Fibroblast of lung (primary cell): ENCODE results near the gene POTEG.
"Not testable (repeated sequence)": the region's sequence is repeated elsewhere in the genome, so short reads cannot be mapped to it uniquely, and the experiment has no call there.

Experiments used
- CTCF ChIP-seq, 2 donors: IDR thresholded peaks in 1 of 2; conservative IDR thresholded peaks in 1 of 2; 1 replicate in 1 of 2; 2 replicates in 1 of 2; pipeline ENCODE4 v1.5.1; 2011 to 2012; ENCODE audit warnings: low read length in 2 of 2, control low read depth in 1 of 2, inconsistent platforms in 1 of 2, low read depth in 1 of 2, mild to moderate bottlenecking in 1 of 2
- EZH2 ChIP-seq: IDR thresholded peaks from 2 replicates; pipeline ENCODE4 v1.5.1; 2012; ENCODE audit warnings: low read length, control low read depth, mild to moderate bottlenecking; ENCODE audit errors: missing control alignments

GRCh38 chr14:19386309-19386708 is 47.8 kb downstream of the POTEG start:
- not testable (repeated sequence) for TF ChIP-seq CTCF (conservative IDR thresholded peaks at IDR 0.05 in 1 of 2, IDR thresholded peaks at IDR 0.05 in 1 of 2; ENCODE audit: low read depth in 1 of 2, low read length in 2 of 2); EZH2
